Liver (tissue), 9 donors: ENCODE measurements around the gene FAP. TPM values are rescaled to one million over a fixed set of nuclear protein-coding genes. Genes with fewer than 3 reads are reported as not detected.

Source experiments
- DNase-seq: peaks from one replicate; pipeline ENCODE4 v3.0.0-alpha.2; 2017; ENCODE audit warnings: low spot score
- H3K27ac ChIP-seq, 2 donors: one replicate each; pipeline ENCODE4 v1.7.0; 2013; ENCODE audit warnings: inconsistent platforms in 2 of 2, low read length in 2 of 2, control low read depth in 1 of 2, low read depth in 1 of 2, mild to moderate bottlenecking in 1 of 2
- H3K27me3 ChIP-seq, 4 donors: one replicate each; pipeline versions ENCODE4 v1.6.1 to v1.7.0; 2013; ENCODE audit warnings: low read length in 3 of 4, inconsistent platforms in 1 of 4, mild to moderate bottlenecking in 1 of 4, moderate library complexity in 1 of 4; ENCODE audit not compliant: control insufficient read depth in 4 of 4, insufficient read depth in 4 of 4
- H3K36me3 ChIP-seq, 4 donors: one replicate each; pipeline versions ENCODE4 v1.6.1 to v1.7.0; 2013; ENCODE audit warnings: low read length in 3 of 4, mild to moderate bottlenecking in 3 of 4, low read depth in 1 of 4, moderate library complexity in 1 of 4; ENCODE audit not compliant: control insufficient read depth in 4 of 4, insufficient read depth in 3 of 4
- H3K4me1 ChIP-seq, 4 donors: one replicate each; pipeline versions ENCODE4 v1.6.1 to v1.7.0; 2013; ENCODE audit warnings: low read length in 3 of 4, mild to moderate bottlenecking in 3 of 4, moderate library complexity in 1 of 4; ENCODE audit not compliant: control insufficient read depth in 4 of 4, insufficient read depth in 4 of 4
- H3K4me3 ChIP-seq, 3 donors: one replicate each; pipeline versions ENCODE4 v1.6.1 to v1.7.0; 2013; ENCODE audit warnings: low read length in 3 of 3, control low read depth in 1 of 3, low read depth in 1 of 3, mild to moderate bottlenecking in 1 of 3
- H3K9ac ChIP-seq, 2 donors: one replicate each; pipeline ENCODE4 v1.7.0; 2013; ENCODE audit warnings: low read length in 2 of 2, mild to moderate bottlenecking in 2 of 2, moderate library complexity in 2 of 2, control low read depth in 1 of 2, low read depth in 1 of 2
- H3K9me3 ChIP-seq, 4 donors: one replicate each; pipeline versions ENCODE4 v1.6.1 to v1.7.0; 2013; ENCODE audit warnings: low read length in 3 of 4; ENCODE audit not compliant: control insufficient read depth in 4 of 4
- EGR1 ChIP-seq, 2 donors: IDR thresholded peaks; 2 replicates each; pipeline ENCODE4 v1.6.1; 2016 to 2018; ENCODE audit warnings: antibody characterized with exemption in 2 of 2, low read depth in 2 of 2
- FOXA1 ChIP-seq: IDR thresholded peaks from 2 replicates; pipeline ENCODE4 v1.6.1; 2016; ENCODE audit warnings: antibody characterized with exemption
- GABPA ChIP-seq, 2 donors: IDR thresholded peaks in 1 of 2; conservative IDR thresholded peaks in 1 of 2; 2 replicates each; pipeline ENCODE4 v1.6.1; 2016; ENCODE audit warnings: antibody characterized with exemption in 2 of 2, mild to moderate bottlenecking in 1 of 2, moderate library complexity in 1 of 2
- HNF4A ChIP-seq, 2 donors: conservative IDR thresholded peaks; 2 replicates each; pipeline ENCODE4 v1.6.1; 2016; ENCODE audit warnings: antibody characterized with exemption in 2 of 2, mild to moderate bottlenecking in 2 of 2
- HNF4G ChIP-seq: IDR thresholded peaks from 2 replicates; pipeline ENCODE4 v1.6.1; 2016; ENCODE audit warnings: antibody characterized with exemption
- JUND ChIP-seq, 2 donors: IDR thresholded peaks; 2 replicates each; pipeline ENCODE4 v1.6.1; 2016; ENCODE audit warnings: antibody characterized with exemption in 2 of 2
- NR2F2 ChIP-seq: IDR thresholded peaks from 2 replicates; pipeline ENCODE4 v1.6.1; 2016; ENCODE audit warnings: antibody characterized with exemption
- RAD21 ChIP-seq, 2 donors: IDR thresholded peaks; 2 replicates each; pipeline ENCODE4 v1.6.1; 2016; ENCODE audit warnings: antibody characterized with exemption in 2 of 2, mild to moderate bottlenecking in 2 of 2
- RXRA ChIP-seq, 2 donors: IDR thresholded peaks; 2 replicates each; pipeline ENCODE4 v1.6.1; 2017 to 2018; ENCODE audit warnings: antibody characterized with exemption in 2 of 2, mild to moderate bottlenecking in 1 of 2
- SP1 ChIP-seq: IDR thresholded peaks from 2 replicates; pipeline ENCODE4 v1.6.1; 2018; ENCODE audit warnings: antibody characterized with exemption, mild to moderate bottlenecking
- TAF1 ChIP-seq: conservative IDR thresholded peaks from 2 replicates; pipeline ENCODE4 v1.6.1; 2016; ENCODE audit warnings: antibody characterized with exemption, mild to moderate bottlenecking
- YY1 ChIP-seq: IDR thresholded peaks from 2 replicates; pipeline ENCODE4 v1.6.1; 2016; ENCODE audit warnings: antibody characterized with exemption, mild to moderate bottlenecking
- WGBS: extraction: QIAGEN DNeasy Blood & Tissue Kit; methylation state at CpG from one replicate; pipeline ENCODE4 v1.1.7; 2013; 5-methylcytosine and 5-hydroxymethylcytosine counted together
- polyA plus RNA-seq, 2 donors: library from polyadenylated mRNA; stranded (reverse) in 1 of 2; unstranded in 1 of 2; fragments of 200-250 nt in 1 of 2; fragments of >200 nt in 1 of 2; fragmentation: Nextera tagmentation in 1 of 2; extraction: Ambion mirVana in 1 of 2; gene quantifications; one replicate each; pipeline versions ENCODE4 v1.2.1 to v1.2.3, GENCODE V29; 2013 to 2015
- total RNA-seq, 2 donors: library from RNA; depleted of rRNA; stranded (reverse); fragments of >200 nt; gene quantifications; one replicate each; pipeline ENCODE4 v1.2.3, GENCODE V29; 2014
- TF ChIP-seq, protein P1 (sequence below): IDR thresholded peaks from 2 replicates; pipeline ENCODE4 v1.6.1; 2016; ENCODE audit warnings: antibody characterized with exemption, mild to moderate bottlenecking
- TF ChIP-seq, protein P2 (sequence below): IDR thresholded peaks from 2 replicates; pipeline ENCODE4 v1.6.1; 2016; ENCODE audit warnings: antibody characterized with exemption
- TF ChIP-seq, protein P3 (sequence below): IDR thresholded peaks from 2 replicates; pipeline ENCODE4 v1.6.1; 2016; ENCODE audit warnings: antibody characterized with exemption
- TF ChIP-seq, protein P4 (sequence below): IDR thresholded peaks from 2 replicates; pipeline ENCODE4 v1.6.1; 2016; ENCODE audit warnings: antibody characterized with exemption
- TF ChIP-seq, protein P5 (sequence below): fragments of 150-350 bp; IDR thresholded peaks from 2 replicates; pipeline ENCODE4 v1.5.1; 2017; ENCODE audit warnings: improper control_type of control experiment, low read depth, low read length; ENCODE audit not compliant: missing input control
- donor health status: healthy.
- donor health status: healthy.
- donor health status: healthy.
- donor health status: healthy.
- donor health status: healthy.

The FAP gene
- total and polyA plus RNA-seq, 4 donors = 0.10 to 0.42 (median 0.23) TPM

DNA sequence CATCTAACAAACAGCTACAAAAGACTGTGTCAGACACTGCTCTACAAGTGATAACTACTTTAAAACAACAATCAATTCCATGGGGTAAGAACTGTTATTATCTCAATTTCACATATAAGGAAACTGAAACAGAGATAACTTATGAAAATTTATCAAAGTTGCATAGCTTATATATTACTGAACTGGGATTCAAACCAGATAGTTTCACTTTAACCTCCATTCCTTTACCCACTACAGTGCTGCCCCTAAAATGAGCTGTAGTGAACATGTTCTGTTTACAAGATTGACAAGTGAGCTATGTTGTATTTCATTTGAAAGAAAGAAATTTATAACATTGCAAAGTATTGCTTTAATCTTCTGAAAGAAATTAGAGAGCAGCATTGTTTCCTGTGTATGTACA is 77.1 kb downstream of the FAP start:
- no peak overlapping the region for H3K4me3 ChIP-seq
- H3K36me3 ChIP-seq = no peaks in the 10 kb centered on the region
- peaks cover 0 to 3% (median 0%) of the 10 kb centered on the region in 4 donors for H3K27me3 ChIP-seq
- H3K27ac ChIP-seq = no peak overlapping the region
- H3K9me3 ChIP-seq = no peaks in the 10 kb centered on the region
- no peak for DNase-seq
- no peak overlapping the region for H3K9ac ChIP-seq
- H3K4me1 ChIP-seq = no peaks in the 10 kb centered on the region
- TF ChIP-seq, protein P1, sequence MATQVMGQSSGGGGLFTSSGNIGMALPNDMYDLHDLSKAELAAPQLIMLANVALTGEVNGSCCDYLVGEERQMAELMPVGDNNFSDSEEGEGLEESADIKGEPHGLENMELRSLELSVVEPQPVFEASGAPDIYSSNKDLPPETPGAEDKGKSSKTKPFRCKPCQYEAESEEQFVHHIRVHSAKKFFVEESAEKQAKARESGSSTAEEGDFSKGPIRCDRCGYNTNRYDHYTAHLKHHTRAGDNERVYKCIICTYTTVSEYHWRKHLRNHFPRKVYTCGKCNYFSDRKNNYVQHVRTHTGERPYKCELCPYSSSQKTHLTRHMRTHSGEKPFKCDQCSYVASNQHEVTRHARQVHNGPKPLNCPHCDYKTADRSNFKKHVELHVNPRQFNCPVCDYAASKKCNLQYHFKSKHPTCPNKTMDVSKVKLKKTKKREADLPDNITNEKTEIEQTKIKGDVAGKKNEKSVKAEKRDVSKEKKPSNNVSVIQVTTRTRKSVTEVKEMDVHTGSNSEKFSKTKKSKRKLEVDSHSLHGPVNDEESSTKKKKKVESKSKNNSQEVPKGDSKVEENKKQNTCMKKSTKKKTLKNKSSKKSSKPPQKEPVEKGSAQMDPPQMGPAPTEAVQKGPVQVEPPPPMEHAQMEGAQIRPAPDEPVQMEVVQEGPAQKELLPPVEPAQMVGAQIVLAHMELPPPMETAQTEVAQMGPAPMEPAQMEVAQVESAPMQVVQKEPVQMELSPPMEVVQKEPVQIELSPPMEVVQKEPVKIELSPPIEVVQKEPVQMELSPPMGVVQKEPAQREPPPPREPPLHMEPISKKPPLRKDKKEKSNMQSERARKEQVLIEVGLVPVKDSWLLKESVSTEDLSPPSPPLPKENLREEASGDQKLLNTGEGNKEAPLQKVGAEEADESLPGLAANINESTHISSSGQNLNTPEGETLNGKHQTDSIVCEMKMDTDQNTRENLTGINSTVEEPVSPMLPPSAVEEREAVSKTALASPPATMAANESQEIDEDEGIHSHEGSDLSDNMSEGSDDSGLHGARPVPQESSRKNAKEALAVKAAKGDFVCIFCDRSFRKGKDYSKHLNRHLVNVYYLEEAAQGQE = no peak
- TF ChIP-seq GABPA (IDR thresholded peaks at IDR 0.05 in 1 of 2, conservative IDR thresholded peaks at IDR 0.05 in 1 of 2) = no peak
- TF ChIP-seq, protein P2, sequence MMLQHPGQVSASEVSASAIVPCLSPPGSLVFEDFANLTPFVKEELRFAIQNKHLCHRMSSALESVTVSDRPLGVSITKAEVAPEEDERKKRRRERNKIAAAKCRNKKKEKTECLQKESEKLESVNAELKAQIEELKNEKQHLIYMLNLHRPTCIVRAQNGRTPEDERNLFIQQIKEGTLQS = no peak
- TF ChIP-seq HNF4A (conservative IDR thresholded peaks at IDR 0.05) = no peak
- TF ChIP-seq EGR1 (IDR thresholded peaks at IDR 0.05; ENCODE audit: low read depth in 2 of 2) = no peak
- no peak for TF ChIP-seq TAF1
- TF ChIP-seq, protein P3, sequence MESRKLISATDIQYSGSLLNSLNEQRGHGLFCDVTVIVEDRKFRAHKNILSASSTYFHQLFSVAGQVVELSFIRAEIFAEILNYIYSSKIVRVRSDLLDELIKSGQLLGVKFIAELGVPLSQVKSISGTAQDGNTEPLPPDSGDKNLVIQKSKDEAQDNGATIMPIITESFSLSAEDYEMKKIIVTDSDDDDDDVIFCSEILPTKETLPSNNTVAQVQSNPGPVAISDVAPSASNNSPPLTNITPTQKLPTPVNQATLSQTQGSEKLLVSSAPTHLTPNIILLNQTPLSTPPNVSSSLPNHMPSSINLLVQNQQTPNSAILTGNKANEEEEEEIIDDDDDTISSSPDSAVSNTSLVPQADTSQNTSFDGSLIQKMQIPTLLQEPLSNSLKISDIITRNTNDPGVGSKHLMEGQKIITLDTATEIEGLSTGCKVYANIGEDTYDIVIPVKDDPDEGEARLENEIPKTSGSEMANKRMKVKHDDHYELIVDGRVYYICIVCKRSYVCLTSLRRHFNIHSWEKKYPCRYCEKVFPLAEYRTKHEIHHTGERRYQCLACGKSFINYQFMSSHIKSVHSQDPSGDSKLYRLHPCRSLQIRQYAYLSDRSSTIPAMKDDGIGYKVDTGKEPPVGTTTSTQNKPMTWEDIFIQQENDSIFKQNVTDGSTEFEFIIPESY = no peak
- TF ChIP-seq HNF4G = no peak
- TF ChIP-seq FOXA1 = no peak
- no peak for TF ChIP-seq RXRA (IDR thresholded peaks at IDR 0.05)
- no peak for TF ChIP-seq JUND (IDR thresholded peaks at IDR 0.05)
- no peak for TF ChIP-seq YY1
- no peak for TF ChIP-seq SP1
- no peak for TF ChIP-seq NR2F2
- no peak for TF ChIP-seq RAD21 (IDR thresholded peaks at IDR 0.05)
- TF ChIP-seq, protein P4, sequence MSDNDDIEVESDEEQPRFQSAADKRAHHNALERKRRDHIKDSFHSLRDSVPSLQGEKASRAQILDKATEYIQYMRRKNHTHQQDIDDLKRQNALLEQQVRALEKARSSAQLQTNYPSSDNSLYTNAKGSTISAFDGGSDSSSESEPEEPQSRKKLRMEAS = no peak

DNA sequence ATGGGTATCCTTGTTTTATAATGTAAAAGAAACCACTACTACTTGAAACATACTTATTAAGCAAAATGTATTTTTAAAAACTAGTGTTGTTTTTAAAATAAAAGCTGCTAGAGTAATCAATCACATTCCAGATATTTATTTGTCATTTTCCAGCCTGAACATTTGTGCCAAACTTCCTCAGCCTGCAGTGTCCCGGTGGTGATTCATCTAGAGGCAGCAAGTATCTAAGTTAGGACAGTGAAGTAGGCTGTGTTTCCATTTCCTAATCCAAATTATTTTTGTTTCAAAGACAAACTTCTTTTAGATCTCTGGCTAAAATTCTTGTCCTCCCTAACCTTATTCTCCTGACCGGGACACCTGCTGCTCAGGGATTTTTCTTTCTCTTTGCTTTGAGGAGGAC is 78.4 kb downstream of the FAP start:
- no peaks in the 10 kb centered on the region for H3K9me3 ChIP-seq
- H3K9ac ChIP-seq = no peak overlapping the region
- no peak overlapping the region for H3K4me3 ChIP-seq
- 85% methylated on average over 2 of the region's 2 CpGs for WGBS
- H3K4me1 ChIP-seq = no peaks in the 10 kb centered on the region
- no peak overlapping the region for H3K27ac ChIP-seq
- no peaks in the 10 kb centered on the region for H3K36me3 ChIP-seq
- no peak for DNase-seq
- peaks cover 0 to 3% (median 0%) of the 10 kb centered on the region in 4 donors for H3K27me3 ChIP-seq
- no peak for TF ChIP-seq NR2F2
- TF ChIP-seq RXRA (IDR thresholded peaks at IDR 0.05) = no peak
- no peak for TF ChIP-seq HNF4A (conservative IDR thresholded peaks at IDR 0.05)
- TF ChIP-seq, protein P2 = no peak
- no peak for TF ChIP-seq RAD21 (IDR thresholded peaks at IDR 0.05)
- TF ChIP-seq, protein P5, sequence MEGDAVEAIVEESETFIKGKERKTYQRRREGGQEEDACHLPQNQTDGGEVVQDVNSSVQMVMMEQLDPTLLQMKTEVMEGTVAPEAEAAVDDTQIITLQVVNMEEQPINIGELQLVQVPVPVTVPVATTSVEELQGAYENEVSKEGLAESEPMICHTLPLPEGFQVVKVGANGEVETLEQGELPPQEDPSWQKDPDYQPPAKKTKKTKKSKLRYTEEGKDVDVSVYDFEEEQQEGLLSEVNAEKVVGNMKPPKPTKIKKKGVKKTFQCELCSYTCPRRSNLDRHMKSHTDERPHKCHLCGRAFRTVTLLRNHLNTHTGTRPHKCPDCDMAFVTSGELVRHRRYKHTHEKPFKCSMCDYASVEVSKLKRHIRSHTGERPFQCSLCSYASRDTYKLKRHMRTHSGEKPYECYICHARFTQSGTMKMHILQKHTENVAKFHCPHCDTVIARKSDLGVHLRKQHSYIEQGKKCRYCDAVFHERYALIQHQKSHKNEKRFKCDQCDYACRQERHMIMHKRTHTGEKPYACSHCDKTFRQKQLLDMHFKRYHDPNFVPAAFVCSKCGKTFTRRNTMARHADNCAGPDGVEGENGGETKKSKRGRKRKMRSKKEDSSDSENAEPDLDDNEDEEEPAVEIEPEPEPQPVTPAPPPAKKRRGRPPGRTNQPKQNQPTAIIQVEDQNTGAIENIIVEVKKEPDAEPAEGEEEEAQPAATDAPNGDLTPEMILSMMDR = no peak
